GM12878 (cell line): ENCODE measurements around the gene IGLL5. TPM values are rescaled to one million over a fixed set of nuclear protein-coding genes. Genes with fewer than 3 reads are reported as not detected.

Experiments
- BACH1 ChIP-seq: fragments of 450-650 bp; IDR thresholded peaks from 2 replicates; pipeline ENCODE4 v1.6.1; 2017; ENCODE audit warnings: mild to moderate bottlenecking, borderline replicate concordance
- BCL11A ChIP-seq: IDR thresholded peaks from 2 replicates; pipeline ENCODE4 v1.6.1; 2011; ENCODE audit warnings: low read depth, low read length
- BHLHE40 ChIP-seq, 2 experiments: fragments of 450-650 bp in 1 of 2; IDR thresholded peaks; 2 replicates each; pipeline ENCODE4 v1.6.1; 2011 to 2017; ENCODE audit warnings: low read depth in 2 of 2, borderline replicate concordance in 1 of 2, improper control_type of control experiment in 1 of 2, low read length in 1 of 2, mild to moderate bottlenecking in 1 of 2
- CBFB ChIP-seq: IDR thresholded peaks from 2 replicates; pipeline ENCODE4 v1.6.1; 2016; ENCODE audit warnings: antibody characterized with exemption, low read depth
- CBX5 ChIP-seq: sonication (generic); IDR thresholded peaks from 2 replicates; pipeline ENCODE4 v1.6.1; 2016; ENCODE audit warnings: low read depth, moderate library complexity, mild to moderate bottlenecking, inconsistent platforms
- ESRRA ChIP-seq: IDR thresholded peaks from 2 replicates; pipeline ENCODE4 v1.6.1; 2012; ENCODE audit warnings: mild to moderate bottlenecking, low read length, improper control_type of control experiment
- ETV6 ChIP-seq, 2 experiments: fragments of 450-650 bp in 1 of 2; IDR thresholded peaks in 1 of 2; conservative IDR thresholded peaks in 1 of 2; 2 replicates each; pipeline ENCODE4 v1.6.1; 2014; ENCODE audit warnings: antibody characterized with exemption in 1 of 2, borderline replicate concordance in 1 of 2, low read depth in 1 of 2, mild to moderate bottlenecking in 1 of 2, moderate library complexity in 1 of 2
- JUNB ChIP-seq: IDR thresholded peaks from 2 replicates; pipeline ENCODE4 v1.6.1; 2016; ENCODE audit warnings: antibody characterized with exemption, mild to moderate bottlenecking
- KAT2A ChIP-seq: conservative IDR thresholded peaks from 2 replicates; pipeline ENCODE4 v1.6.1; 2011; ENCODE audit warnings: low read depth, low read length; ENCODE audit not compliant: control insufficient read depth
- MTA2 ChIP-seq: fragments of 450-650 bp; IDR thresholded peaks from 2 replicates; pipeline ENCODE4 v1.6.1; 2016; ENCODE audit warnings: low read depth, mild to moderate bottlenecking, moderate library complexity
- RB1 ChIP-seq: fragments of 450-650 bp; formaldehyde crosslinking; IDR thresholded peaks from 2 replicates; pipeline ENCODE4 v1.6.1; 2017; ENCODE audit warnings: mild to moderate bottlenecking, borderline replicate concordance
- SMAD5 ChIP-seq: IDR thresholded peaks from 2 replicates; pipeline ENCODE4 v1.6.1; 2016; ENCODE audit warnings: antibody characterized with exemption, low read depth
- STAT1 ChIP-seq: fragments of 450-650 bp; conservative IDR thresholded peaks from 2 replicates; pipeline ENCODE4 v1.6.1; 2014; ENCODE audit warnings: antibody characterized with exemption, mild to moderate bottlenecking
- ZBED1 ChIP-seq: IDR thresholded peaks from 2 replicates; pipeline ENCODE4 v1.6.1; 2016; ENCODE audit warnings: borderline replicate concordance
- ZNF207 ChIP-seq: fragments of 450-650 bp; IDR thresholded peaks from 2 replicates; pipeline ENCODE4 v1.6.1; 2014; ENCODE audit warnings: antibody characterized with exemption, mild to moderate bottlenecking, borderline replicate concordance
- ZNF384 ChIP-seq: IDR thresholded peaks from 2 replicates; pipeline ENCODE4 v1.6.1; 2012; ENCODE audit warnings: low read depth, mild to moderate bottlenecking, low read length, improper control_type of control experiment, borderline replicate concordance
- polyA plus RNA-seq, 11 experiments: library from polyadenylated mRNA; depleted of rRNA in 4 of 11; unstranded in 6 of 11; stranded (reverse) in 5 of 11; fragments of >200 nt; fragmentation: Nextera tagmentation in 4 of 11; fragmentation: Illumina TruSeq in 1 of 11; extraction: Ambion mirVana in 4 of 11; extraction: Trizol in 1 of 11; gene quantifications; 1 replicate in 1 of 11; 2 replicates in 10 of 11; pipeline versions ENCODE4 v1.2.1 to v1.2.3, GENCODE V29; 2011 to 2016; ENCODE audit warnings: inconsistent platforms in 2 of 11, missing spikeins in 2 of 11, low read depth in 1 of 11
- total RNA-seq, 4 experiments: library from RNA; depleted of rRNA in 3 of 4; stranded (reverse); fragments of >200 nt in 3 of 4; fragmentation: Illumina TruSeq in 1 of 4; extraction: Trizol in 1 of 4; gene quantifications; 2 replicates each; pipeline versions ENCODE4 v1.2.1 to v1.2.3, GENCODE V29; 2013 to 2021
- TF ChIP-seq, protein P1 (sequence below): fragments of 150-350 bp; IDR thresholded peaks from 2 replicates; pipeline ENCODE4 v1.6.1; 2014; ENCODE audit warnings: mild to moderate bottlenecking, low read depth, low read length
- TF ChIP-seq, protein P2 (sequence below), 3 experiments: IDR thresholded peaks in 2 of 3; conservative IDR thresholded peaks in 1 of 3; 2 replicates each; pipeline ENCODE4 v1.5.1; 2011; ENCODE audit warnings: low read depth in 3 of 3, low read length in 3 of 3, mild to moderate bottlenecking in 3 of 3, control low read depth in 2 of 3, moderate library complexity in 2 of 3, inconsistent platforms in 1 of 3, mixed read lengths in 1 of 3; ENCODE audit not compliant: control insufficient read depth in 2 of 3, insufficient read depth in 1 of 3; ENCODE audit errors: extremely low read depth in 1 of 3
- TF ChIP-seq, protein P3 (sequence below): IDR thresholded peaks from 2 replicates; pipeline ENCODE4 v1.6.1; 2011; ENCODE audit warnings: low read depth, mild to moderate bottlenecking, low read length, moderate library complexity, borderline replicate concordance; ENCODE audit errors: extremely low read depth
- TF ChIP-seq, protein P4 (sequence below): fragments of 450-650 bp; formaldehyde crosslinking; IDR thresholded peaks from 2 replicates; pipeline ENCODE4 v1.4.0; 2022; ENCODE audit warnings: mild to moderate bottlenecking, moderate library complexity

Gene IGLL5
- total and polyA plus RNA-seq, 10 of the 15 experiments (the other 5 are each of a cell fraction or from before 2014, with no cell fraction given) = not detected

DNA sequence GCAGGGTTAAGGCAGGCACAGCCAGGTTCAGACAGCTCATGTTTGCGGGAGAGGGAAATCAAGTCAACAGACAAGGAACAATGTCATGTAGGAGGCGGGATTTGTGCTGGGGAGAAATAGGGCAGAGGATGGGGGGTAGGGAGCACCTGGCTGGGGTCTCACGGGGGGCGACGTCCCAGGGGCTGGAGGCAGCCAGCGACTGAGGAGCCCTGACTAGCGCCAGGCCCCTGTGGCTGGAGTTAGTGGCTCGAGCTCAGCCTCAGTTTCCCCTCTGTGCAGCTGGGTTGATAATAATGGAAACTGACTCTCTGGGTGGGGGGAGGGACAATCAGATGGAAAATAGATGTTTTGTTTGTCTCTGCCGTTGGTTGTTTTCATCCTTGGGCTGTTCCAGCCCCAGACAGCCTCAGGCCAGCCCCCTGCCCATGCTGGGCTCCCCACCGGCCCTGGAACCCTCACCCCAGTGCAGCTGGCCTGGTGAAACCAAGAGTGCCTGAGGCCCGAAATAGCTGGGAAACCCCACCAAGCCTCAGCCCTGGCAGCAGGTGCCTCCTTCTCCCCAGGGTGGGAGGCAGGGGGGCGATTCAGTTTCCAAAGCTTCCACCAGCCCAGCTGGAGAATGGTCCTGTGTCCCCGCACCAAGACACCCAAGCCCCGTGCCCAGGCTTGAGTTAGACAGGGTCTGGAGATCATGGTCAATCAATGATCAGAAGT lies 44.1 kb downstream of the IGLL5 start (continued):
- TF ChIP-seq MTA2 = peak; percentile 39; the same call in 1 of the 2 replicates
- peak; percentile 22; the same call in 1 of the 2 replicates for TF ChIP-seq JUNB
- no peak; a peak in 1 of 4 replicates for TF ChIP-seq ETV6 (conservative IDR thresholded peaks at IDR 0.05 in 1 of 2, IDR thresholded peaks at IDR 0.05 in 1 of 2; ENCODE audit: borderline replicate concordance in 1 of 2, low read depth in 1 of 2)
- TF ChIP-seq ZNF207 = no peak
- TF ChIP-seq ESRRA = no peak
- no peak for TF ChIP-seq BACH1
- TF ChIP-seq, protein P1, sequence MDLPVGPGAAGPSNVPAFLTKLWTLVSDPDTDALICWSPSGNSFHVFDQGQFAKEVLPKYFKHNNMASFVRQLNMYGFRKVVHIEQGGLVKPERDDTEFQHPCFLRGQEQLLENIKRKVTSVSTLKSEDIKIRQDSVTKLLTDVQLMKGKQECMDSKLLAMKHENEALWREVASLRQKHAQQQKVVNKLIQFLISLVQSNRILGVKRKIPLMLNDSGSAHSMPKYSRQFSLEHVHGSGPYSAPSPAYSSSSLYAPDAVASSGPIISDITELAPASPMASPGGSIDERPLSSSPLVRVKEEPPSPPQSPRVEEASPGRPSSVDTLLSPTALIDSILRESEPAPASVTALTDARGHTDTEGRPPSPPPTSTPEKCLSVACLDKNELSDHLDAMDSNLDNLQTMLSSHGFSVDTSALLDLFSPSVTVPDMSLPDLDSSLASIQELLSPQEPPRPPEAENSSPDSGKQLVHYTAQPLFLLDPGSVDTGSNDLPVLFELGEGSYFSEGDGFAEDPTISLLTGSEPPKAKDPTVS = no peak
- TF ChIP-seq BHLHE40 (IDR thresholded peaks at IDR 0.05; ENCODE audit: borderline replicate concordance in 1 of 2, low read depth in 2 of 2, low read length in 1 of 2) = peak; percentile 68 to 78; a peak in 3 of 4 replicates
- peak; percentile 88; the same call in 1 of the 2 replicates for TF ChIP-seq ZBED1
- TF ChIP-seq STAT1 = no peak
- no peak for TF ChIP-seq CBX5
- 0 out of 2 replicates have a peak, but pooled peaks have one; percentile 5 for TF ChIP-seq RB1
- TF ChIP-seq KAT2A = no peak
- TF ChIP-seq, protein P2, sequence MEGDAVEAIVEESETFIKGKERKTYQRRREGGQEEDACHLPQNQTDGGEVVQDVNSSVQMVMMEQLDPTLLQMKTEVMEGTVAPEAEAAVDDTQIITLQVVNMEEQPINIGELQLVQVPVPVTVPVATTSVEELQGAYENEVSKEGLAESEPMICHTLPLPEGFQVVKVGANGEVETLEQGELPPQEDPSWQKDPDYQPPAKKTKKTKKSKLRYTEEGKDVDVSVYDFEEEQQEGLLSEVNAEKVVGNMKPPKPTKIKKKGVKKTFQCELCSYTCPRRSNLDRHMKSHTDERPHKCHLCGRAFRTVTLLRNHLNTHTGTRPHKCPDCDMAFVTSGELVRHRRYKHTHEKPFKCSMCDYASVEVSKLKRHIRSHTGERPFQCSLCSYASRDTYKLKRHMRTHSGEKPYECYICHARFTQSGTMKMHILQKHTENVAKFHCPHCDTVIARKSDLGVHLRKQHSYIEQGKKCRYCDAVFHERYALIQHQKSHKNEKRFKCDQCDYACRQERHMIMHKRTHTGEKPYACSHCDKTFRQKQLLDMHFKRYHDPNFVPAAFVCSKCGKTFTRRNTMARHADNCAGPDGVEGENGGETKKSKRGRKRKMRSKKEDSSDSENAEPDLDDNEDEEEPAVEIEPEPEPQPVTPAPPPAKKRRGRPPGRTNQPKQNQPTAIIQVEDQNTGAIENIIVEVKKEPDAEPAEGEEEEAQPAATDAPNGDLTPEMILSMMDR (IDR thresholded peaks at IDR 0.05 in 2 of 3, conservative IDR thresholded peaks at IDR 0.05 in 1 of 3; ENCODE audit: control insufficient read depth in 2 of 3, extremely low read depth in 1 of 3, insufficient read depth in 1 of 3, low read depth in 3 of 3, low read length in 3 of 3) = no peak
- peak; percentile 86 for TF ChIP-seq CBFB
- TF ChIP-seq, protein P3, sequence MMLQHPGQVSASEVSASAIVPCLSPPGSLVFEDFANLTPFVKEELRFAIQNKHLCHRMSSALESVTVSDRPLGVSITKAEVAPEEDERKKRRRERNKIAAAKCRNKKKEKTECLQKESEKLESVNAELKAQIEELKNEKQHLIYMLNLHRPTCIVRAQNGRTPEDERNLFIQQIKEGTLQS = no peak
- TF ChIP-seq ZNF384 = no peak
- TF ChIP-seq SMAD5 = peak; percentile 37; the same call in 1 of the 2 replicates
- peak; percentile 88 for TF ChIP-seq BCL11A
- TF ChIP-seq, protein P4, sequence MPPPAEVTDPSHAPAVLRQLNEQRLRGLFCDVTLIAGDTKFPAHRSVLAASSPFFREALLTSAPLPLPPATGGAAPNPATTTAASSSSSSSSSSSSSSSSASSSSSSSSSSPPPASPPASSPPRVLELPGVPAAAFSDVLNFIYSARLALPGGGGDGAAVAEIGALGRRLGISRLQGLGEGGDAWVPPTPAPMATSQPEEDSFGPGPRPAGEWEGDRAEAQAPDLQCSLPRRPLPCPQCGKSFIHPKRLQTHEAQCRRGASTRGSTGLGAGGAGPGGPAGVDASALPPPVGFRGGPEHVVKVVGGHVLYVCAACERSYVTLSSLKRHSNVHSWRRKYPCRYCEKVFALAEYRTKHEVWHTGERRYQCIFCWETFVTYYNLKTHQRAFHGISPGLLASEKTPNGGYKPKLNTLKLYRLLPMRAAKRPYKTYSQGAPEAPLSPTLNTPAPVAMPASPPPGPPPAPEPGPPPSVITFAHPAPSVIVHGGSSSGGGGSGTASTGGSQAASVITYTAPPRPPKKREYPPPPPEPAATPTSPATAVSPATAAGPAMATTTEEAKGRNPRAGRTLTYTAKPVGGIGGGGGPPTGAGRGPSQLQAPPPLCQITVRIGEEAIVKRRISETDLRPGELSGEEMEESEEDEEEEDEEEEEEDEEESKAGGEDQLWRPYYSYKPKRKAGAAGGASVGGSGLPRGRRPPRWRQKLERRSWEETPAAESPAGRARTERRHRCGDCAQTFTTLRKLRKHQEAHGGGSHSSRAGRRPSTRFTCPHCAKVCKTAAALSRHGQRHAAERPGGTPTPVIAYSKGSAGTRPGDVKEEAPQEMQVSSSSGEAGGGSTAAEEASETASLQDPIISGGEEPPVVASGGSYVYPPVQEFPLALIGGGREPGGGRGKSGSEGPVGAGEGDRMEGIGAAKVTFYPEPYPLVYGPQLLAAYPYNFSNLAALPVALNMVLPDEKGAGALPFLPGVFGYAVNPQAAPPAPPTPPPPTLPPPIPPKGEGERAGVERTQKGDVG (CRISPR knock-in tag) = no peak
